GM19239 (cell line): ENCODE data around the gene SLC35E4.
"Not testable (repeated sequence)": the region's sequence is repeated elsewhere in the genome, so short reads cannot be mapped to it uniquely, and the experiment has no call there.

Experiments
- DNase-seq: peaks from one replicate; pipeline ENCODE4 v3.0.0; 2011; ENCODE audit warnings: low spot score; ENCODE audit not compliant: insufficient read length
- FAIRE-seq: peaks from 2 replicates; lab custom pipeline; 2011; peaks lifted over from hg19 to GRCh38; lab: Jason Lieb, UNC

Gene SLC35E4, protein sequence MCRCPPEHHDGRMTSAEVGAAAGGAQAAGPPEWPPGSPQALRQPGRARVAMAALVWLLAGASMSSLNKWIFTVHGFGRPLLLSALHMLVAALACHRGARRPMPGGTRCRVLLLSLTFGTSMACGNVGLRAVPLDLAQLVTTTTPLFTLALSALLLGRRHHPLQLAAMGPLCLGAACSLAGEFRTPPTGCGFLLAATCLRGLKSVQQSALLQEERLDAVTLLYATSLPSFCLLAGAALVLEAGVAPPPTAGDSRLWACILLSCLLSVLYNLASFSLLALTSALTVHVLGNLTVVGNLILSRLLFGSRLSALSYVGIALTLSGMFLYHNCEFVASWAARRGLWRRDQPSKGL

DNA sequence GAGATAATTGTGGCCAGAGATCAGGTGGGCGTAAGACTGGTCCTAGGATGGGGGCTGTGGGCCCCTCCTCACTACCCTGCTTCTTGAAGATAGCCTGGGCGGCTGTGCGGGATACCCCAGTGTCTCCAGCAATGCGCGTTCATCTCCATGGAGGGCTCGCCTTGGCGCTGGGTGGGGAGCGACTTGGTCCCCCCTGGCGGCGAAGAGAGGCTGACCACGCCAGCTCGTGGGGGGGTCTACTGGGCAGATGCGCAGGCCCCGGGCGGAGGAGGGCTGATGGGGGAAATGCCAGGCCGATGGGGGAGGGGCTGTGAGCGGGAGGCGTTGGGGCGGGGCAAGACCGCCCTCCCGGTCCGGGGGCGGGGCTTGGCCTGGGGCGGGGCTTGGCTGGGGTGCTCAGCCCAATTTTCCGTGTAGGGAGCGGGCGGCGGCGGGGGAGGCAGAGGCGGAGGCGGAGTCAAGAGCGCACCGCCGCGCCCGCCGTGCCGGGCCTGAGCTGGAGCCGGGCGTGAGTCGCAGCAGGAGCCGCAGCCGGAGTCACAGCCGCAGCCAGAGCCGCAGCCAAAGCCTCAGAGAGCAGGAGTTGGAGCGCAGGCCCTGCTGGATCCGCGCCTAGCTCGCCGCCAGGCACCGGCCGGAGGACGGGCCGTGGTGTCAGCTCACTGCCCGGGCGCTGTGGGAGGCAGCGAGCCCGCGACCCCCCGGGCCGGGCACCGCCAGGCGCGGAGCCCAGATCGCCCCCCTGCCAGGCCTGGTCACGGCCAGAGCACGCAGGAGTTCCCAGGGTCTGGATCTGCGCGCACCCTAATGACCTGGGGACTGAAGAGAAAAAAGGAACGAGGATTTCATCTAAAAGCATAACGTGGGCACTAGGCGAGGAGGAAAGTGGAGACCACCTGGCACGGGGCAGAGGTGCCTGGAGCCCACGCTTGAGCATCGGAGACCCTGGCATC is at the start of gene SLC35E4:
SLC35E4 (plus strand) TSS at position 509 of the 953 bp plus-strand sequence. CDS start 670 bp downstream, outside the sequence.
- peak; percentile 93 for DNase-seq
- FAIRE-seq = peak; percentile 80

DNA sequence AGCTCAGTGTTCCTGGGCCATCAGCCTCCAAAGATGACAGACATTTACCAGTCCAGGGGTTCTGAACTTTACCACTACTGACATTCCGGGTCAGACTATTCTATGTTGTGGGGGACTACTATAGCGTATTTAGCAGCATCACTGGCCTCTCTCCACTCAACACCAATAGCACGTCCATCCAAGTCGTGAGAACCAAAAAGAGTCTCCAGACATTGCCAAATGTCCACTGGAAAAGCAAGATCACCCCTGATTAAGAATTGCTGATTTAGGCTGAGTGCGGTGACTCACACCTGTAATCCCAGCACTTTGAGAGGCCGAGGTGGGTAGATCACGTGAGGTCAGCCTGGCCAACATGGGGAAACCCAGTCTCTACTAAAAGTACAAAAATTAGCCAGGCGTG is 49.2 kb upstream of the SLC35E4 start:
- DNase-seq (no peak), FAIRE-seq (no peak)

DNA sequence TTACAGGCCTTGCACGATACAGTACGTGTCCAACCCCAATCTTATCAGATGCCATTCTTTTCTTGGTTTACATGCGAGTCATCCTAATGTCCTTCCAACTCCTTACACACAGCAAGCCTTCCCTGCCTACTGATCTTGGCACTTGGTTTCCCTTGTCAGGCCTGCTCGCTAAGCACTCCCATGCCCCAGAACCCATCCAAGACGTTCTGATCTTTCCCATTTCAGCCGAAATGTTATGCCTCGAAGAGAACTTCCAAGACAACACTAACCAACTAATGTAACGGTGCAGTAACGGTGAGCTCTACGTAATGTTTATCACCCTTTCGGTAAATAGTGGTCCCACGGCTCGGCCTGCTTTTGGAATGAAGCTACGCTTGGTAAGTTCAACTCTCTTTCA is 44.4 kb upstream of the SLC35E4 start:
- FAIRE-seq (peak; percentile 71), DNase-seq (no peak)

DNA sequence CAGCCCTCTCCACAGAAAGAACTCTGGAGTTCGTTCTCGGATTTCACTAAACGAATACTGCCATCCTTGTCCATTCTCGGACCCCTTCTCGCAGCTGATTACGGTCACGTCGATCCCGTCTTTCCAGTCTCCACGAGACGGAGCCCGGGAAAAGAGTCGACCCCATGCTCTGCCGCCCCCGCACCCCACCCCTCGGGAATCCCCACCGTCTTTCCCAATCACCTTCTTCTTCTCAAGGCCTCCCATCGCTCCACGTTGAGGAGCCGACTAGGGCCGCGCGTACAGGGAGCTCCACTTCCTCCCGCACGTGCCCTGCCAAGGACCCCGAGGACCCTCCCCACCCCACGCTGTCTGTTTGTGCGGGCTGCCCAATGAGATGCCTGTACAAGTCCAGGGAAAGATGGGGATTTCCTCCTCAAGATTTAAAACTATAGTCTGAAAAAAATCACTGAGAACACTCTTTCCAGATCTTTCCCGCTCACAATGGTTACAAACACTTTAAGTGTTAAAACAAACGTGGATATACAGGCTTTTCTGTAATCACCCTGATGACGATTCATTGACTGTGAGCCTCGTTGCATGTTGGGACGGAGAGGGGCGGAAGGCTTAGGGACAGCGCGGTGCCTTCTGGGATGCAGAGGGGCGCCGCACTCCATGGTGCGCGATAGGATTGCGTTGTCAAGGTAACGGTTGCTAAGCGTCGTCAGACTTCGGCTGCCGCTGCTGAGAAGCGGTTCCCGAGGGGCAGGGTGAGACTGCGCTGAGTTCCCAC is 43.8 kb upstream of the SLC35E4 start, which contains the start of gene PES1:
PES1 (minus strand) TSS at position 323 of the 772 bp plus-strand sequence; CDS start at position 246, 77 bp downstream.
- peak; percentile 99 for FAIRE-seq

DNA sequence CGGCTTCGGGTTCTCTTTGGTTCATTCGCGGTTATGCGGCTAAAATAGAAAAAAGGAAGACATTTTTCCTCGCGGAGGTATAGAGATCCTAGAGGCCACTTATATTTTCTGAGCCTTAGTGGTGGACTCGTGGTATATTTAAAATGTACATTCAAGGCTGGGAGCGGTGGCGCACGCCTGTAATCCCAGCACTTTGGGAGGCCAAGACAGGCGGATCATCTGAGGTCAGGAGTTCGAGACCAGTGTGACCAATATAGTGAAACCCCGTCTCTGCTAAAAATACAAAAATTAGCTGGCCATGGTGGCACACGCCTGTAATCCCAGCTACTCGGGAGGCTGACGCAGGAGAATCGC is 43.2 kb upstream of the SLC35E4 start:
- FAIRE-seq, DNase-seq: not testable (repeated sequence)

More for the DNA sequence above, 43.8 kb upstream of the SLC35E4 start, which contains the start of gene PES1:
- peak; percentile 94 for DNase-seq

DNA sequence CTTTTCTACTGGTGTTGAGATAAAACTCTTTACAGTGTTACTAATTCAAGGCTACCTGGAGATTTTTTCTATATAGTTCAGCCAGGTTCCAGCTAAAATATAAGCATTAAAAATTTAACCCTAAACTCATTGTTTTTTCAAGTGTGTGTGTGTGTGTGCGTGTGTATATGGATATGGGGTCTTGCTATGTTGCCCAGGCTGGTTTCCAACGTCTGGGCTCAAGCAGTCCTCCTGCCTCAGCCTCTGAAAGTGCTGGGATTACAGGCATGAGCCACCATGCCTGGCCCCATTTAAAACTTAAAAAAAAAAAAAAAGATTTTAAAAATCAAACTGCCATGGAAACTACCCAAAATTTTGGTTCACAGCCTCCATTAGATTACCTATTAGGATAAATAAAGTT is 39.4 kb upstream of the SLC35E4 start:
- FAIRE-seq (no peak), DNase-seq (no peak)

DNA sequence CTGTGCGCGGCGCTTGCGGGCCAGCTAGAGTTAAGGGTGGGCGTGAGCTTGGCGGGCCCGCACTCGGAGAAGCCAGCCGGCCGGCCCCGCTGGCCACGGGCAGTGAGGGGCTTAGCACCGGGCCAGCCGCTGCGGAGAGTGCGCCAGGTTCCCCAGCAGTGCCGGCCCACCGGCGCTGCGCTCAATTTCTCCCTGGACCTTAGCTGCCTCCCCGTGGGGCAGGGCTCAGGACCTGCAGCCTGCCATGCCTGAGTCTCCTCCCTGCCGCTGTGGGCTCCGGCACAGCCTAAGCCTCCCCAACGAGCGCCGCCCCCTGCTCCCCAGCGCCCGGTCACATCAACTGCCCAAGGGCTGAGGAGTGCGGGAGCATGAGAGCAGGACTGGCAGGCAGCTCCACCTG is 38.7 kb upstream of the SLC35E4 start:
- DNase-seq = no peak
- no peak for FAIRE-seq

DNA sequence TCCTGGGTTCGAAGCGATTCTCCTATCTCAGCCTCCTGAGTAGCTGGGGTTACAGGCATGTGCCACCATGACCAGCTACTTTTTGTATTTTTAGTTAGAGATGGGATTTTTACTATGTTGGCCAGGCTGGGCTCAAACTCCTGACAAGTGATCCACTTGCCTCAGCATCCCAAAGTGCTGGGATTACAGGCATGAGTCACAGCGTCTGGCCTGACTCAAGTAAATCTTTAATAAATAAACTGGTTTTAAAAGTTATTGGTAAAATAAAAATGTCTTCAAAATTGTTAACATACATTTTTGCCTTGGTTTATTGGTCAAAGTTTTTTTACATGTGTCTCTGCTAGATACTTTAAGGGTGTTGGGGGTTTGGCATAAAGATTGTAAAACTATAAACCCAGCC is 36.6 kb upstream of the SLC35E4 start:
- DNase-seq = no peak

DNA sequence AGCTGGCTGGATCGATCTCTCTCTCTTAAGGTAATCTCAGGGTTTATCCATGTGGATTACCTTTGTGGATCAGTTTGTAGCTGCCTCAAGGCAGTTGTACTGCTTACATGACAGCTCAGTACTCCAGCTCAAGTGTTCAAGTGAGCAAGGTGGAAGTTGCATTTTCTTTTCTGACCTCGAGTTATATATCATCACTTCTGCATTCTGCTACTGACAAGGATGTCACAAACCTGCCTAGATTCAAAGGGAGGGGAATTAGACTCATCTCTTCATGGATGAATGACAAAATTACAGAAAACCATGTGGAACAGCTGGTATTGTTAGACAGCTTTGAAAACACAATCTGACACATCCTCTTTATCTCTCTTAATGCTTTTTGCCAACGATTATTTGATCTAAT is 34.7 kb upstream of the SLC35E4 start:
- no peak for FAIRE-seq
- DNase-seq = no peak

More for the DNA sequence above, 36.6 kb upstream of the SLC35E4 start:
- FAIRE-seq = no peak

DNA sequence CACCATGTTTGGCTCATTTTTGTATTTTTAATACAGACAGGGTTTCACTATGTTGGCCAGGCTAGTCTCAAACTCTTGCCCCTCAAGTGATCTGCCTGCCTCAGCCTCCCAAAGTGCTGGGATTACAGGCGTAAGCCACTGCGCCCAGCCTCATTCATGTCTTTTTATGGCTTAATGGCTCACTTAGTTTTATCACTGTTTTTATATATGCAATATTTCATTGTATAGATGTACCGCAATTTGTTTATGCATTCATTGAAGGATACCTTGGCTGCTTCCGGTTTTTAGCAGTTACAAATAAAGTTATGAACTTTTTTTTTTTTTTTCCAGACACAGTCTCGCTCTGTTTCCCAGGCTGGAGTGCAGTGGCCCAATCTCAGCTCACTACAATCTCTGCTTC is 34.1 kb upstream of the SLC35E4 start:
- DNase-seq (no peak), FAIRE-seq (no peak)

DNA sequence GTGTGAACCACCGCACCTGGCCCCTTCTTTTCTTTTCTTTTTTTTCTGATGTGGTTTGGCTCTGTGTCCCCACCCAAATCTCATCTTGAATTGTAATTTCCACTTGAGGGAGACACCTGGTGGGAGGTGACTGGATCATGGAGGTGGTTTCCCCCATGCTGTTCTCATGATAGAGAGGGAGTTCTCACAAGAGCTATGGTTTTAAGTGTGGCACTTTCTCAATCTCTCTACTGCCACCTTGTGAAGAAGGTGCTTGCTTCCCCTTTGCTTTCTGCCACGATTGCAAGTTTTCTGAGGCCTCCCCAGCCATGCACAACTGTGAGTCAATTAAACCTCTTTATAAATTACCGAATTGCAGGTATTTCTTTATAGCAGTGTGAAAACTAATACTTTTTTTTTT is 33.5 kb upstream of the SLC35E4 start:
- FAIRE-seq = no peak
- DNase-seq = no peak

DNA sequence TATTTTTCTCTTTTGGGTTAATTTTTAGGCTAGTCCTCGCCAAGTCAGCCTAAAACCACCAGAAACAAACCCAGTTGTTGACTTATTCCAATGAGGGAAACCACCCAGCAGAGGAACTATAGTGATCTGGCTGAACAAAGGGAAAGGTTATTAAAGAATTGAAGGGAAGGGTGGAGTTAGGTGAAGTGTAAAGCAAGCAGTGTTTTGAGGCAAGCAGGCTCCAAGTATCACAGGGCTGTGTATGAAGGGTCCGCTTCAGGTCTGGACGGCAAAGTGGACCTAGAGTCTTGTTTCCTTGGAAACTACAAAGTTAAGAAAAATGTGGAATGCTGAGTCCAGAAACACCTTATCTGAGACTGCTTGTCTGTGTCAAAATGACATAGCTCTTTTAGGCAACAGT is 31.8 kb upstream of the SLC35E4 start:
- no peak for FAIRE-seq
- DNase-seq = no peak

DNA sequence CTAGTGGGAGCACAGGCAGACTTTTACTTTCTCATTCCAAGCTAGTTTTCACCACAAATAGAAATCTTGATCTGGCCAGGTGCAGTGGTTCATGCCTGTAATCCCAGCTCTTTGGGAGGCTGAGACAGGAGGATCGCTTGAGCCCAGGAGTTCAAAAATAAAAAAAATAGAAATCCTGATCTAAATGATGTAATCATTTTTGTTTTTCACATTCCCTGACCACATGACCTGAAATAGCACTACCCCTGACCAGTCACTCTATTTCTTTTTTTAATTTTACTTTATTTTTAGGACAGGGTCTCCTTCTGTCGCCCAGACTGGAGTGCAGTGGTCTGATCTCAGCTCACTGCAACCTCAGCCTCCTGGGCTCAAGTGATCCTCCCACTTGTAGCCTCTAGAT is 30.9 kb upstream of the SLC35E4 start:
- no peak for FAIRE-seq
- no peak for DNase-seq

DNA sequence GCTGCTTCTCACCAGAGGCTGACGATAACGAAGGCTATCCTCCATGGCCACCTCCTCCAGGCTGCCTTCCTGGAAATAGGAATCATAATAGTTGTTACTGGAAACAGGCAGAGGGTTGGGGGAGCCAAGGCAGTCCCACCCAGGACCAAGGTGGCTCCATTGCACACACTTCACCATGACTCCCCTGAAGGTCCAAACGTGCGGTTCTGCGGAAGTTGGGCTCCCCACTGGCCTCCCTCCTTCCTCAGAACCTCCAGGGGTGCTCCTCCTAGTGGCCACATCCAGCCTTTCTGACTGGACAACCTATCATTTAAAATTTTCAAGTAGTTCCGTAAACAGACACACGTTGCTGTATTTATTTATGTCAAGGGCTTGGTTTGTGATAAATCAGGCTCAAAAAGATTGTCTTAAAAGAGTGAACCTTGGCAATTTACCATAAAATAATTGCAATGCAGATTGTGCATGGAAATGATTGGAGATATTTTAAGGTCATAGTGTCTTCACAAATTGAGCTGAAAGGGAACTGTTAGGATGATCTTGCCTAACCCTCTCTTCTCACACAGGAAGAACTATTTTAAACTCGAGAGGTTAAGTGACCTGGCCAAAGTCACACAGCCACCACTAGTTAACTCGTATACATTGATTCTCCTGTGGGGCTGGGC is 30.0 kb upstream of the SLC35E4 start:
- FAIRE-seq = peak; percentile 79
- DNase-seq = peak; percentile 41

DNA sequence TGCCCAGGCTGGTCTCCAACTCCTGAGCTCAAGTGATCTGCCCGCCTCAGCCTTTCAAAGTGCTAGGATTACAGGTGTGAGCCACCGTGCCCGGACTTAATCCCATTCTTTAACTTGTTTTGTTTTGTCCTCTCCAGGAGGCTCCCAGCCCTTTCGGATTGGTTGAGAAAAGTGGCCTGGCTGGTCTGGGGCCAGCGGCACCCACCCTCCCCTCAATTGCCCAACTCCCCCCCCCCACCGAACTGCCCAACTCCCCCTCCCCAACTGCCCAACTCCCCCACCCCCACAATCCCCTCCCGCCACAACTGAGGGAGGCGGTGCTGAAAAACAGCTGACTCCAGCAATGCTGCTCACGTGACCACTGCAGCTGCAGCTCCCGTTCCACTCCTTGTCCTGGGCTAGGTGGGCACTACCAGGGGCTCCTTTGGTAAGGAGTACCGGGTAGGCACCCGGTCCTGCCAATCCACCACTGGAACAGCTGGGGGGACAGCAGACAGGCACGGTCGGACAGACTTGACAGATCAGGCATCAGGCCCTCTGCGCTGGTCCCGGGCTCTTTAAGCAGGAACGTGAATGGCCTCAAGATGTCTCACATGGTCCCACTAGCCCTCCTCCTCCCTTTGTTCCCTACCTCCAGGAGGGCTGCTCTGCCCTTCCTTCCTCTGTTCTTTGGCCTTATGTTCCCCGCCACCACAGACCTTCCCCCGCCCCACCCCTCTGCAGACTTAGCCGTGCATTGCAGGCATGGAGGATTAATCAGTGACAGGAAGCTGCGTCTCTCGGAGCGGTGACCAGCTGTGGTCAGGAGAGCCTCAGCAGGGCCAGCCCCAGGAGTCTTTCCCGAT is 28.9 kb upstream of the SLC35E4 start, which contains the start of gene TCN2:
TCN2 (plus strand) TSS at position 720 of the 845 bp plus-strand sequence. CDS start 158 bp downstream, outside the sequence.
- DNase-seq (peak; percentile 67), FAIRE-seq (peak; percentile 90)

DNA sequence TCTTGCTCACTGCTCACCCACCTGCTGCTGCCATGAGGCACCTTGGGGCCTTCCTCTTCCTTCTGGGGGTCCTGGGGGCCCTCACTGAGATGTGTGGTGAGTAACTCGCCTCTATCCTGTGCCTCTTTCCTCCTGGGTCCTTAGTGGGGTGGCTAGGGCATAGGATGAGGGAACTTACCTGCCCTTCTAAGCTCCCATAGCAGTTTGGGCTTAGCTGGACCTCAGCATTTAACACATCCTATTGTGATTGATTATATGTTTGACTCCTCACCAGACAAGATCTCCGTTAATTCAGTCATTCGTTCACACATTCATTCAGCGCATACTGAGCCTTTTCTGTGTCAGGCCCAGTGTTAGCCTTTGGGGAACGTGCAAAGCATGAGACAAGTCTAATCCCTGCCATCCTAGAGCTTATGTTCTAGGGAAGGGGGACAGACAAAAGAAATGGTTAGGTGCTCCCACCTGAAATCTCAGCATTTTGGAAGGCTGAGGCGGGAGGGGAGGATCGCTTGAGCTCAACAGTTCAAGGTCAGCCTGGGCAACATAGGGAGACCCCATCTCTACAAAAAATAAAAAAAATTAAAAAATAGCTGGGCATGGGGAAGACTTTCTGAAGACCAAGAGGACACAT is 28.2 kb upstream of the SLC35E4 start:
- FAIRE-seq (no peak), DNase-seq (no peak)

DNA sequence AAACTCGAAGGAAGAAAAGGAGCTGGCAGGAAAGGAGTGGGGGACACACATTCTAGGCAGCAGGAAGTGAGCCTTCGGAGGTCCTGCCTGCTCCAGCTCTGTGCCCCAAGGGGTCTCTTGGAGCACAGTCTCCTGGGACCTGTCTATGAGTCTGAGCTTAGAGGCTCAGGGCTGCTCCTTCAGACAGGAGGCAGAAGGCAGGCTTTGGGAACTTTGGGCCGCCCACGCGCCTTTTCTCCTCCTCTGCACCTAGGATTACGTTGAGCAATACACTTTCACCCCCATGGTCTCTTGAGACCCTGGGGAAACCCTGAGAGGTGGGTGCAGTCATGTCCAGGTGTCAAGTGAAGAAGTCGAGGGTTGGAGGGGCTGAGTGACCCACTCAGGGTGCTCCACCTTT is 27.6 kb upstream of the SLC35E4 start:
- FAIRE-seq = peak; percentile 48

More for the DNA sequence above, 27.6 kb upstream of the SLC35E4 start:
- DNase-seq = no peak
